ENCODE results near the gene TUBB8. TPM values are rescaled to one million over a fixed set of nuclear protein-coding genes. Genes with fewer than 3 reads are reported as not detected.
"Not testable (repeated sequence)": the region's sequence is repeated elsewhere in the genome, so short reads cannot be mapped to it uniquely, and the experiment has no call there.

TUBB8 gene
- total and polyA plus RNA-seq, 12 donors: 0.10 to 0.72 (median 0.20) TPM; not detected in 8

- Histone ChIP-seq H3K36me3 (replicated peaks in 1 of 2) (no peaks in the 10 kb centered on the region), H3K4me1 (replicated peaks in 1 of 2) (no peaks in the 10 kb centered on the region), H3K27ac (no peak overlapping the region), H3K9me3 (replicated peaks in 1 of 3) (no peaks in the 10 kb centered on the region), H3K27me3 (no peaks in the 10 kb centered on the region), H3K4me3 (no peak overlapping the region)
- no peak for DNase-seq
- TF ChIP-seq CTCF (IDR thresholded peaks at IDR 0.05) (no peak), POLR2A (IDR thresholded peaks at IDR 0.05) (no peak)
- intact Hi-C loops (cut with DNase I): no loop called here
- 78 to 93% (median 87%) methylated on average over 12 of the region's 12 CpGs for WGBS, 4 donors
These were observed 29.5 kb upstream of the TUBB8 start for GRCh38 chr10:78556-78955.

- 28 to 50% (median 34%) methylated on average over 11 to 17 of the region's 17 CpGs for WGBS, 4 donors
- H3K9me3 ChIP-seq (replicated peaks in 1 of 3); intact Hi-C loops (cut with DNase I); H3K4me1 ChIP-seq (replicated peaks in 1 of 2); H3K27ac ChIP-seq; DNase-seq; H3K27me3 ChIP-seq; H3K36me3 ChIP-seq (replicated peaks in 1 of 2): not testable (repeated sequence)
- H3K4me3 ChIP-seq: peak overlapping the region in 1 of 4 donors; percentile 56
These were observed 25.1 kb upstream of the TUBB8 start for GRCh38 chr10:74266-74621.

GRCh38 chr10:73543-74265 lies 24.6 kb upstream of the TUBB8 start:
- intact Hi-C loops (cut with DNase I); H3K9me3 ChIP-seq (replicated peaks in 1 of 3); H3K4me1 ChIP-seq (replicated peaks in 1 of 2); H3K36me3 ChIP-seq (replicated peaks in 1 of 2); H3K27ac ChIP-seq; H3K27me3 ChIP-seq: not testable (repeated sequence)
- peak; percentile 33 to 70 (median 54) for TF ChIP-seq CTCF (IDR thresholded peaks at IDR 0.05)
- 5 to 14% (median 7%) methylated on average over 7 to 65 of the region's 65 CpGs for WGBS, 4 donors
- H3K4me3 ChIP-seq: peak overlapping the region in 2 of 4 donors; percentile 28 to 56
- peak in 6 of 7 donors; percentile 28 to 47 (median 46) for DNase-seq

GRCh38 chr10:68156-68555 lies 19.1 kb upstream of the TUBB8 start:
- H3K9me3 ChIP-seq (replicated peaks in 1 of 3); H3K27me3 ChIP-seq; H3K4me3 ChIP-seq; H3K4me1 ChIP-seq (replicated peaks in 1 of 2); intact Hi-C loops (cut with DNase I); H3K27ac ChIP-seq; H3K36me3 ChIP-seq (replicated peaks in 1 of 2); DNase-seq: not testable (repeated sequence)
- WGBS, 4 donors: 70 to 86% (median 83%) methylated on average over 4 to 5 of the region's 5 CpGs

- H3K27me3 ChIP-seq; H3K4me3 ChIP-seq; H3K9me3 ChIP-seq (replicated peaks in 1 of 3); H3K4me1 ChIP-seq (replicated peaks in 1 of 2); H3K36me3 ChIP-seq (replicated peaks in 1 of 2); intact Hi-C loops (cut with DNase I); H3K27ac ChIP-seq; DNase-seq: not testable (repeated sequence)
- WGBS, 4 donors: 63 to 82% (median 72%) methylated on average over 2 of the region's 2 CpGs
These were observed 830 bp upstream of the TUBB8 start for GRCh38 chr10:49926-50325.

- WGBS, 4 donors: 80 to 89% (median 86%) methylated on average over 9 to 16 of the region's 16 CpGs
- H3K4me3 ChIP-seq; H3K9me3 ChIP-seq (replicated peaks in 1 of 3); H3K27me3 ChIP-seq; H3K36me3 ChIP-seq (replicated peaks in 1 of 2); DNase-seq; H3K4me1 ChIP-seq (replicated peaks in 1 of 2); intact Hi-C loops (cut with DNase I); H3K27ac ChIP-seq: not testable (repeated sequence)
These were observed 1.2 kb downstream of the TUBB8 start for GRCh38 chr10:47864-48263.

- H3K27ac ChIP-seq; H3K27me3 ChIP-seq; H3K36me3 ChIP-seq (replicated peaks in 1 of 2); H3K9me3 ChIP-seq (replicated peaks in 1 of 3); DNase-seq; H3K4me1 ChIP-seq (replicated peaks in 1 of 2); intact Hi-C loops (cut with DNase I); H3K4me3 ChIP-seq: not testable (repeated sequence)
- 67 to 86% (median 75%) methylated on average over 1 of the region's 2 CpGs for WGBS, 4 donors
These were observed 35.8 kb downstream of the TUBB8 start for GRCh38 chr10:13315-13635.

- H3K36me3 ChIP-seq (replicated peaks in 1 of 2); DNase-seq; H3K27me3 ChIP-seq; H3K4me3 ChIP-seq; H3K9me3 ChIP-seq (replicated peaks in 1 of 3); H3K27ac ChIP-seq; H3K4me1 ChIP-seq (replicated peaks in 1 of 2); intact Hi-C loops (cut with DNase I): not testable (repeated sequence)
- 92 to 95% (median 93%) methylated on average over 3 of the region's 15 CpGs; no CpG with 5 or more reads in 1 of the 4 donors for WGBS, 4 donors
These were observed 36.4 kb downstream of the TUBB8 start for GRCh38 chr10:12444-13314.

- H3K27me3 ChIP-seq; H3K9me3 ChIP-seq (replicated peaks in 1 of 3); H3K36me3 ChIP-seq (replicated peaks in 1 of 2); H3K27ac ChIP-seq; intact Hi-C loops (cut with DNase I); H3K4me3 ChIP-seq; H3K4me1 ChIP-seq (replicated peaks in 1 of 2): not testable (repeated sequence)
- WGBS, 4 donors: 45 to 65% (median 63%) methylated on average over 8 to 18 of the region's 33 CpGs; no CpG with 5 or more reads in 1 of the 4 donors
- peak in 2 of 7 donors; percentile 16 to 31 for DNase-seq
These were observed 37.8 kb downstream of the TUBB8 start for GRCh38 chr10:11260-11659.

Data from adrenal gland (tissue), 12 donors.